ENCODE measurements around the gene SLC48A1.

- TF ChIP-seq KDM1A (IDR thresholded peaks at IDR 0.05; ENCODE audit: borderline replicate concordance) (no peak), CHD1 (IDR thresholded peaks at IDR 0.05; ENCODE audit: low read depth, low read length) (no peak), SMC3 (IDR thresholded peaks at IDR 0.05; ENCODE audit: borderline replicate concordance, low read length) (no peak), POLR2AphosphoS5 (IDR thresholded peaks at IDR 0.05; ENCODE audit: low read length) (no peak), SIN3A (IDR thresholded peaks at IDR 0.05; ENCODE audit: low read depth, low read length) (no peak), EGR1 (IDR thresholded peaks at IDR 0.05; ENCODE audit: borderline replicate concordance in 1 of 2, low read depth in 2 of 2, low read length in 2 of 2) (no peak)
Observed at GRCh38 chr12:47822863-47823262, 49.8 kb downstream of the SLC48A1 start.
